Globus pallidus (tissue), 1 donor: ENCODE data around the gene ARF1.
A peak's percentile ranks its signal among the peaks of the same experiment; 100 is the strongest.

Experiments used
- DNase-seq: peaks from one replicate; pipeline ENCODE4 v3.0.0-alpha.2; 2015; ENCODE audit warnings: low spot score

Gene ARF1

DNA sequence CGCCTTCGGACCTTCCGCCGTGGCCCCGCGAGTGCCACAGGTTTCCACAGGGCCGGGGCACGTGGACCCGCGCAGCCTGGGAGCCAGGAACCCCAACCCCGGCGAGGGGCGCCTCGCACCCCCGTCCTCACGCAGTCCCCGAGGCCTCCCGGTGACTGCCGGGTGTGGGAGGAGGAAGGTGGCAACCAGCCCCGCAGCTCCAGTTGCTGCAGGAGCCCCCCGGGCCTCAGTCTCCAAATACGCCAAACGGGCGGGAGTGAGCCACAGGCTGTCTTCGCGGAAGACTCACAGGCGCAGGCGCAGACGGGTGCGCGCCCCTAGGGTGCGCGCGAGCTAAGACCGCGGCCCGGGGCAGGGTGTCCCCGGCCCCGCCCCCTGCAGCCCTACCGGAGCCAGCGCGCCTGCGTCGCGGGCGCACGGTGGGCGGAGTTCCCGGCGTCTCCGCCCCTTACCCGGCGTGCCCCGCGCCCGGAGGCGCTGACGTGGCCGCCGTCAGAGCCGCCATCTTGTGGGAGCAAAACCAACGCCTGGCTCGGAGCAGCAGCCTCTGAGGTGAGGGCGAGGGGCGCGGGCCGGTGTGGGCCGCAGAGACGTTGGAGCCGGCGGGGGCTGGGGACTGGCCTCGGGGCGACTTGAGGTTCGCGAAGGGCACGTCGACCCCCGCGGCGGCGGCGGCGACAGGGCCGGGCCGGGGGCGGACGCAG, at the start of gene ARF1:
Gene ARF1, plus strand, starts transcription at position 495 of the 704 bp plus-strand sequence. CDS start 14,407 bp downstream, outside the sequence.
- DNase-seq = peak; percentile 93

- DNase-seq = no peak
Observed at GRCh38 chr1:228033376-228033775, 49.1 kb upstream of the ARF1 start.

GRCh38 chr1:228034954-228035837, 47.3 kb upstream of the ARF1 start:
- no peak for DNase-seq

DNA sequence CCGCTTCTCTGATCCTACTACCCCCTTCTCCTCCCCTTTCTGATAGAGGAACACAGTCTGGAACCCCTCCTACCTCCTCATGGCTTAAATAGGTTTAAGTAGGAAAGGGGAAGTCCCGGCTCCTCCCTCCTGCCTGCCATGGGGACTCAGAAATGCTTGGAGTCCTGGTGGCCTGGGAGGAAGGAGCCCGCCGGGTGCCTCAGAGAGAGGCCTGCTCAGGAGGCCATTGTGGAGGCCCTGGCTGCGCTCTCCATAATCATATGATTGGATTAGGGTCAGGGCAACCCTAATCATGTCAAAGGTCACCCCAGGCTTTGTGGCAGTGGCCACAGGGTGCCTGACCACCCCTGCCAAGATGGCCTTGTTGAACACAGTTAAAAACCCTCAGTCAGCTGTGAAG, 46.7 kb upstream of the ARF1 start:
- no peak for DNase-seq

DNA sequence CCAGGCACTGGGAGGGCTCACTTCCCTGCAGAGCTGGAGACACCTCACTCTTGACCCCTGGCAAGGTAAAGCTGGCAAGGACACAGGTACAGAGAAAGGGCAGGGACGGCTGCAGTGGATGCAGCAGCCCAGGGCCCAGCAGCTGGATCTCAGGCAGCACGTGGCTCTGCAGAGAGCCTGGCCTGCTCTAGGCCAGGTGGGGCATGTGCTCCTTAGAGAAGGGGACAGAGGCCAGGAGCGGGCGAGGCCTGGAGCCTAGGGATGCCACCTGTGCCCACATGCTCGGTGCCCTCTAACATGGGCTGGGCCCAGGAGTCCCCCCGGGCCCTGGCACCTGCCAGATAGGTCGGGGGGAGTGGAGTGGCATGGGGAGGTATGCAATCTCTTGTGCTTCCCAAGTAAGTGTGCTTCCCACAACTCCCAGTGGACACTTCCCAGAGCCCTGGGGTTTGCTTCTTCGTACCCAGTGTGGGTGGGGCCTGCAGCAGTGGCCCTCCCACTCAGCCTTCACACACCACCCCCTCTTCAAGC, 45.7 kb upstream of the ARF1 start:
- DNase-seq = no peak

DNA sequence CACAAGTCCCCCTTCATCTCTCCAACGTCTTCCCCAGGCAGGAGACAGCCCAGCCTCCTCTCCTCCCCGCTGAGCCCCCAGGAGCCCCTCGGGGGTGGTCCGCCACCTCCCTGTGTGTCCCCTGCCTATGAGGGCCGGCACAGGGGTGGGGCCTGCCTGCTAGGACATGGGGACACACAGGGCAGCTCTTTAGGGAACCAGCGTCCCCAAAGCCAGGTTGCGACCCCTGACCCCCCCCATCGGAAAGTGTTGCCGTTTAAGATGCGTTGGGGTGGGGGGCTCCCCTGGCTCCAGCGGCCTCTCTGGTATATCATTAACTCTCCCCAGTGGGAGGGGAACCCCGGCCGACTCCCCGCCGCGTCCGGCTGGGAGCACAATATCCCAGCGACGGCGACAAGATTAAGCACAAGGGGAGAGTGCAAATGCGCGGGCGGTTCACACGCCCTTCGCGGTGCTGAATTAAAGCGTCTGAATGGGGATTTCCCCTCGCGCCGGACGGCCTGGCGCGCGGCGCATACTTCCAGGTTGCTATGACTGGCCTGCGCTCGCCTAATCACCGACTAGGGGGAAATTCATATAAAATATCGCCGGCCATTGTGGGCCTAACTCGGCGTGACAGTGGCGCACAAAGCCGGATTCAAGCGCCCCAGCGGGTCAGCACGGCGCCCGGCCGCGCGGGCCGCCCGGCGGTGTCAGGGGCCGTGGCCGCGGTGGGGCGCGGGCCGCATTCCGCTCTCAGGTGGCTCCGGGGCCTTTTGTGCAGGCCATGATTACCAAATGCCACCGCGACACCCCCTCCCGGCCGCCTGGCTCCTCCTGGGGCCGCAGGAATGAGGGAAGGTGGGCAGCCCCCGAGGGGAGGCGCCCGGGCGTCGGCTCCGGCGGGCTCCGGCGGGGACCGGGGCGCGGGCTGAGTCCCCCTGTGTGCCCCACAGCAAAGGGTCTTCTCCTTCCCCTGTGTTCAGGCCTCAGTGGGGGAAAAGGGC, 44.8 kb upstream of the ARF1 start:
- DNase-seq = no peak

- DNase-seq = no peak
Observed at GRCh38 chr1:228038387-228039005, 44.0 kb upstream of the ARF1 start.

- no peak for DNase-seq
Observed at GRCh38 chr1:228039006-228039903, 43.3 kb upstream of the ARF1 start.

DNA sequence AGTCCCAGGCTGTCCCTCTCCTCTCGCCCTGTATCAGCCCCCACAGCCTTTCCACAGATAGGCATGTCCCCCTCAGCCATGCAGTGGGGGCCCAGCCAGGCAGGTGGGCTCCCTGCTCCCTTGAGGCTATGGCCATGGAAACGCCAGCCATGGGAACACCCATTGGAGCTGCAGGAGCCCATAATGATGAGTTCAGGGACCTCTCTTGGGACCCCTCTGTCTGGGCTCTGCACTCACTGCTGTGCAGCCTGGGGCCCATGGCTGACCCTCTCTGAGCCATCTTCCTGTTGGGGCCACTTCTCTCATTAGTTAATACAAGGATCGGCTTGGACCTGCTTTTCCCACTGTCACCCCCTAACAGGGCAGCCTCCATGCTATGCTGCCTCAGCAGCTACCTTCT, 42.5 kb upstream of the ARF1 start:
- no peak for DNase-seq

- no peak for DNase-seq
Observed at GRCh38 chr1:228041316-228041715, 41.2 kb upstream of the ARF1 start.

- DNase-seq = no peak
Observed at GRCh38 chr1:228042508-228042907, 40.0 kb upstream of the ARF1 start.

- DNase-seq = no peak
Observed at GRCh38 chr1:228043281-228043848, 39.1 kb upstream of the ARF1 start.

DNA sequence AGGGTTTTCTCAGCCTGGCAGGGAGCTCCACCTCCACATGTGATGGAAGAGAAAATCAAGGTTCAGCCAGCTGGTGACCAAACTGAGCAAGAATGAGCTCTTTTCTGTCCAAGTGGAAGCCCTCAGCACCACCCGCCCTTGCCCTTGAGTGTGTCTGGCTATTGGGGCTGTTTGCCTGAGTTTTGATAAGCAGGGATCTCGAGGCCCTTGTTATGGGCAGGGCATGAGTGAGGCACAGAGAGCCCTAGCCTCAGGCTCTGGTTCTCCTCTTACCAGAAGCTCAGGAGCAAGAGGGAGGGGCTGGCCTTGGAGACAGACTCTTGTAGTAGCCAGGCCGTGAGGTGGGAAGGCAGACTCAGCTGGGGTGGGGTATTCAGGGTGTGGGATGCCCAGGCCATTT, 37.5 kb upstream of the ARF1 start:
- no peak for DNase-seq

GRCh38 chr1:228045405-228045804, 37.1 kb upstream of the ARF1 start:
- no peak for DNase-seq

DNA sequence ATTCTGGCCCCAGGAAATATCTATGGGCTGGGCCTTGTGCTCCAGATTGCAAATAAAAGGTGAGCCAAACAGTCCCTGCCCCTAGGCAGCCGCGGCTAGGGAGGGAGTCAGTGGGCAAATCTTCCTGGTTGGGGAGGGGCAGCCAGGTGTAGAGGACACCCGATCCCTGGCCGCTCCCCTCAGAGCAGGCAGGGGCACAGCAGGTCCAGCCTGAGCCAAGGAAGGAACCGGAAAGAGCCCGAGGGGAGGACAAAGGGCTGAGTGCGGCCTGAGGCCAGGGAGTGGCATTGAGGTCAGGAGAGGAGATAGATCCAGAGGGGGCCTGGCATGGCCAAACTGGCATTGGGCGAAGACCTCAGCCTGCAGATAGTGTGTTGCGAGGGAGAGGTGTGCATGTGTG, 36.6 kb upstream of the ARF1 start:
- no peak for DNase-seq

GRCh38 chr1:228046421-228047182, 35.9 kb upstream of the ARF1 start:
- no peak for DNase-seq

GRCh38 chr1:228047183-228047466, 35.4 kb upstream of the ARF1 start:
- no peak for DNase-seq

DNA sequence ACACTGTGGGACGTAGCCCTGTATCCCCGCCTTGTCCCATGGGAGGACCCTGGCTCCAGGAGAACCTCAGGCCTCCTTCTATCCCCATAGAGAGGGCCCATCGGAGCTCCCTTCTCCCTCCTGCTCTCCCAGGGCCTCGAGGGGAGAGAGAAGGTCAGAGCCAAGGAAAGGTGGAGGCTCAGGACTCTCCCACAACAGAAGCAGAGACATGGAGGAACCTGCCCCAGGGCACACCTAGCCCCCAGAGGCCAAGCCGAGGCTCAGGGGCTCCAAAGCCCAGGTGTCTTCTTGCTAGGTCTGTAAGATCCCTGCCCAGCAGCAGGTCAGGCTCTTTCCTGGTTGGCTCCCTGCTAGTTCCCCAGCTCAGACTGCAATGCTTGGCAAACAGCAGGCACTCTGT, 34.4 kb upstream of the ARF1 start:
- DNase-seq = no peak

DNA sequence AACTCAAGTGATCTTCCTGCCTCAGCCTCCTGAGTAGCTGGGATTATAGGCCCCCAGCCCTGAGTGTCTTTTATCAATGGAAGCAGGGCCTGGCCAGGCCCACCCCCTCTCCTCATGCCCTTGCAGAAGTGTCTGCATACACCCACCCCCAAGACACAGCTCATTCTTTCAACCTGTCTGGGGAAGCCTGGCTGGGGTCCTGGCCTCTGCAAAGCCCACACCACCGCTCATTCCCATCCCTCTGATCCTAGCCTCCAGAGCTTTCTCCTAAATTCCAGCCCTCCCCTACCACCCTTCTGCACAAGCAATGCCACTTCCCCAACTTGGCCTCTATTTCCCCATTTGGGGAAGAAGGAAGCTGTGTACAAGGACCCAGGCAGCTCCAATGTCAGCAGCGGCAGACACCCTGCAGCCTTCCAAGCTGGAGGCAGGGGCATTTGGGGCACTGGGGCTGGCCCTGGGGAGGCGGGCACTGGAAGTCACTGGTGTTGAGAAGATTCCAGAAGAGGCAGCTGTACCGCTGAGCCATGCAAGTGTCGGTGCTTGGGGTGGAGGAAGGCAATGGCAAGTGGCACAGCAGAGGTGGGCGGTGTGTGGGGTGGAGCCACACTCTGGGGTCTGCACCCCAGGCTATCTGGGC, 33.7 kb upstream of the ARF1 start:
- no peak for DNase-seq
